Measurements from ENCODE around the gene VPS25. TPM values are rescaled to one million over a fixed set of nuclear protein-coding genes. Genes with fewer than 3 reads are reported as not detected.

The VPS25 gene
- total and polyA plus RNA-seq, 2 donors from 2014 or later: 85.2 to 112 TPM

DNA sequence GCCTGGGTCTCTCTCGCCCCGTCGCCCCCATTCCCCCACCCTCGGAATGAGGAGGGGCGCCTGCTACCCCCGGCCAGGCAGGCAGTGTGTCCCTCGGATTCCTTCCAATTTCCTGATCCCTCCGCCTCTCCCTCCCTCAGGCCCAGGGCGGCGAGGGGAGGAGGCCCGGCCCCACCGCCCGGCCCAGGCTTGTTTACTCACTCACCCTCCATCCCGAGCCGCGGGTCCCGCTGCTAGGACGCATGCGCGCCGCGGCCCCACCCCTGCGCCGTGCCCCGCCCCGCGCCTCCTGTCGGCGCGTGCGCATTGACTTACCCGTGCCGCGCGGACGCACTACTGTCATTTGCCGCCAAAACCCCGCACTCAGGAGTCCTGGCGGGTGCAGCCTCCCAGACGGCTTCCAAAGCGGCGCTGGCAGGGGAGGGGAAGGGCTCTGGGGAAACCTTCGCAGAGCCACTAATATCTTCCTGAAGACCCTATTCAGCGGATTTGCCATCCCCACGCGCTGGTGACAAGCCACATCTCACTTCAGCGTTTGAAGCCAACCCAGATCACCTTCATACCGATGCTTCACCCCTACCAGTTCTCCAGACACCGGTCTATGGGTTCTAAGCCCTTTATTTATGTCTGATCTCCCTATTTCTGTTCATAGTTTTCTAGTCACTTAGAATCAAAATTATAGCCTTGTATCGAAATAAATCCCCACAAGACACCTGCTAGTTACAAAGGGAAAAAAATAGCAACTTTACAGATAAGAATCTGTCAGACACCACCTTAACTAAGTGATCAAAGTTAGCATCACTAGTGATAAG lies 28.2 kb upstream of the VPS25 start, which contains the start of gene EZH1:
Gene EZH1 (minus strand): TSS at position 235 of the 812 bp plus-strand sequence. CDS start 16,099 bp downstream, outside the sequence.
- DNase-seq (peak; percentile 94 to 97 (median 96)), FAIRE-seq (no peak)
- TF ChIP-seq, protein P1, sequence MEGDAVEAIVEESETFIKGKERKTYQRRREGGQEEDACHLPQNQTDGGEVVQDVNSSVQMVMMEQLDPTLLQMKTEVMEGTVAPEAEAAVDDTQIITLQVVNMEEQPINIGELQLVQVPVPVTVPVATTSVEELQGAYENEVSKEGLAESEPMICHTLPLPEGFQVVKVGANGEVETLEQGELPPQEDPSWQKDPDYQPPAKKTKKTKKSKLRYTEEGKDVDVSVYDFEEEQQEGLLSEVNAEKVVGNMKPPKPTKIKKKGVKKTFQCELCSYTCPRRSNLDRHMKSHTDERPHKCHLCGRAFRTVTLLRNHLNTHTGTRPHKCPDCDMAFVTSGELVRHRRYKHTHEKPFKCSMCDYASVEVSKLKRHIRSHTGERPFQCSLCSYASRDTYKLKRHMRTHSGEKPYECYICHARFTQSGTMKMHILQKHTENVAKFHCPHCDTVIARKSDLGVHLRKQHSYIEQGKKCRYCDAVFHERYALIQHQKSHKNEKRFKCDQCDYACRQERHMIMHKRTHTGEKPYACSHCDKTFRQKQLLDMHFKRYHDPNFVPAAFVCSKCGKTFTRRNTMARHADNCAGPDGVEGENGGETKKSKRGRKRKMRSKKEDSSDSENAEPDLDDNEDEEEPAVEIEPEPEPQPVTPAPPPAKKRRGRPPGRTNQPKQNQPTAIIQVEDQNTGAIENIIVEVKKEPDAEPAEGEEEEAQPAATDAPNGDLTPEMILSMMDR (IDR thresholded peaks at IDR 0.05; ENCODE audit: borderline replicate concordance, extremely low read depth, insufficient read depth): no peak
- Histone ChIP-seq H3K27ac (ENCODE audit: low read depth in 2 of 2, low read length in 2 of 2) (peak within 1 kb of the TSS; percentile 81 to 94), H3K9ac (ENCODE audit: low read length in 3 of 3) (peak within 1 kb of the TSS; percentile 38 to 67 (median 47)), H3K4me3 (ENCODE audit: low read length in 3 of 3) (peak within 1 kb of the TSS; percentile 61 to 83 (median 73)), H3K9me3 (ENCODE audit: control insufficient read depth in 2 of 3, insufficient read depth in 1 of 3, low read length in 3 of 3) (no peaks in the 10 kb centered on the region), H3K27me3 (ENCODE audit: control insufficient read depth, insufficient read depth, low read length) (no peaks in the 10 kb centered on the region), H3K4me1 (ENCODE audit: control insufficient read depth in 2 of 3, insufficient read depth in 2 of 3, low read depth in 1 of 3, low read length in 3 of 3) (peaks cover 4 to 20% (median 18%) of the 10 kb centered on the region in 3 donors), H3K36me3 (ENCODE audit: control insufficient read depth in 2 of 3, insufficient read depth in 3 of 3, low read length in 3 of 3) (no peaks in the 10 kb centered on the region)
- intact Hi-C loops (cut with DNase I): no loop called here

DNA sequence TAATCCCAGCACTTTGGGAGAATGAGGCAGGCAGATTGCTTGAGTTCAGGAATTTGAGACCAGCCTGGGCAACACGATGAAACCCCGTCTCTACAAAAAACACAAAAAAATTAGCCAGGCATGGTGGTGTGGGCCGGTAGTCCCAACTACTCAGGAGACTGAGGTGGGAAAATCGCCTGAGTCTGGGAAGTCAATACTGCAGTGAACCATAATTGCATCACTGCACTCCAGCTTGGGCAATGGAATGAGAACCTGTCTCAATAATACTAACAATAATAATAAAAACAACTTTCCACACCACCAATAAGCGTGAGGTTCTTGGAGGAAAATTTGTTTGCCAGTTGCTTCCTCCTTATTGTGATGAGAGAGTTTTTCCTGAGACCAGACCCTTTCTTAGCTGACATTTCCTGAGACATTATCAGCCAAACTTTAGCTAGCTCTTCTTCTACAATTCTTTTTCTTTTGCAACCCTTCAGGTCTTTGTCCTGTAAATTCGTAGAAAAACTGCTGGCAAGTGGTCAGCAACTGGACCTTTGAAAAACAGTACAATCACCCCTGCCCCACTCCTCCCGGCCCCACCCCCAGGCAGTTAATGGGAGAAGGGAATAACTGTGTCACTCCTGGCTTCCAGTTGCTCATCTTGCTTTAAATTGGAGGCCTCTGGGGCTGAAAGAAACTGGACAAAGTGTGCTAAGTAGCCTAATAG lies 24.9 kb upstream of the VPS25 start:
- Histone ChIP-seq H3K36me3 (ENCODE audit: control insufficient read depth in 2 of 3, insufficient read depth in 3 of 3, low read length in 3 of 3) (no peaks in the 10 kb centered on the region), H3K4me1 (ENCODE audit: control insufficient read depth in 2 of 3, insufficient read depth in 2 of 3, low read depth in 1 of 3, low read length in 3 of 3) (peaks cover 6 to 18% (median 15%) of the 10 kb centered on the region in 3 donors), H3K9ac (ENCODE audit: low read length in 3 of 3) (no peak overlapping the region), H3K9me3 (ENCODE audit: control insufficient read depth in 2 of 3, insufficient read depth in 1 of 3, low read length in 3 of 3) (no peaks in the 10 kb centered on the region), H3K27me3 (ENCODE audit: control insufficient read depth, insufficient read depth, low read length) (no peaks in the 10 kb centered on the region), H3K4me3 (ENCODE audit: low read length in 3 of 3) (no peak overlapping the region), H3K27ac (ENCODE audit: low read depth in 2 of 2, low read length in 2 of 2) (no peak overlapping the region)
- TF ChIP-seq, protein P1 (IDR thresholded peaks at IDR 0.05; ENCODE audit: borderline replicate concordance, extremely low read depth, insufficient read depth): no peak
- intact Hi-C loops (cut with DNase I): no loop called here
- DNase-seq (no peak), FAIRE-seq (no peak)

DNA sequence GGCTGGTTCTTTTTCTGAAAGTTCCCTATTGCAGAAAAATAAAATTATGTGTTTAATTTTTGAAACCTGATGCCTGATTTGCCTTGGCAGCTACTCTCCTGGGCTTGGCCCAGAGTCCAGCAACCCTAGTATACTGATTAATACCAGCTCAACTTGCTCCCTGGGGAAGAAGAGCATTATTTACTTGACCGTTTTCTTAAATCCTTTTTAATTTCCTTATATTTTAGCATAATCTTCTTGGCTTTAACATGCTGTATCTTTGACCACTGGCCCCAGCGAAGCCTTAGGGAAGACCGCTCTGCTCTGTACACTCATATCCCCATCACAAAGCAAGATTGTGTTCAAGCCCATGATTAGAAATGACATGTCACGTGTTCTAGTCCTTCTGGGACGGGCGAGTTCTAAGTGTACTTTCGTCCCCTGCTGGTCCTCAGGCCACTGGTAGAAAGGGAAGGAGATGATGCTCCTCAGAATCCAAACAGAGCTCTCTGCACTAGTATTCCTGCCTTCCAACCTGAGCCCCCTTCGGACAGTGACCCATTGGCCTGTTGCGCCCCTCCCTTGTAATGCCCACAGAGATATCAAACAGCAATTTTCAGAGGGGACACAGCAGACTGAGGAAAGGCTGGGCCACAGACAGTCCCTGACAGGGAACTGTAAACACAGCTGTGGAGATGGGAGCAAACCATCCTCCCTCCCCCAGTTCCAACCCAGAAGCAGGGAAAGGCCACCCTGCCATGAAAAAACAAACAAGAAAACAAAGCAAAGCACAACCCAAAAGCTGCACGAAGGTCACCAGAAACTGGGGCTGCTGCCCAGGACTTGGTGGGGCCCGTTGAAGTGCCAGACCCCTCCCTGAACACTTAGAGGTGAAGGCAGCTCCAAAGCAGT lies 24.1 kb upstream of the VPS25 start:
- no peak overlapping the region for H3K27ac ChIP-seq (ENCODE audit: low read depth in 2 of 2, low read length in 2 of 2)
- TF ChIP-seq, protein P1 (IDR thresholded peaks at IDR 0.05; ENCODE audit: borderline replicate concordance, extremely low read depth, insufficient read depth): no peak
- H3K27me3 ChIP-seq (ENCODE audit: control insufficient read depth, insufficient read depth, low read length): no peaks in the 10 kb centered on the region
- peaks cover 4 to 13% (median 10%) of the 10 kb centered on the region in 3 donors for H3K4me1 ChIP-seq (ENCODE audit: control insufficient read depth in 2 of 3, insufficient read depth in 2 of 3, low read depth in 1 of 3, low read length in 3 of 3)
- DNase-seq (no peak), FAIRE-seq (no peak)
- no peak overlapping the region for H3K9ac ChIP-seq (ENCODE audit: low read length in 3 of 3)
- no peaks in the 10 kb centered on the region for H3K9me3 ChIP-seq (ENCODE audit: control insufficient read depth in 2 of 3, insufficient read depth in 1 of 3, low read length in 3 of 3)
- no peak overlapping the region for H3K4me3 ChIP-seq (ENCODE audit: low read length in 3 of 3)
- intact Hi-C loops (cut with DNase I): no loop called here
- H3K36me3 ChIP-seq (ENCODE audit: control insufficient read depth in 2 of 3, insufficient read depth in 3 of 3, low read length in 3 of 3): no peaks in the 10 kb centered on the region

All from kidney (tissue), 14 donors.